Measurements from ENCODE around the gene TAF4.
A peak's percentile ranks its signal among the peaks of the same experiment; 100 is the strongest.
"Not testable (repeated sequence)": the region's sequence is repeated elsewhere in the genome, so short reads cannot be mapped to it uniquely, and the experiment has no call there.

TAF4 gene, protein sequence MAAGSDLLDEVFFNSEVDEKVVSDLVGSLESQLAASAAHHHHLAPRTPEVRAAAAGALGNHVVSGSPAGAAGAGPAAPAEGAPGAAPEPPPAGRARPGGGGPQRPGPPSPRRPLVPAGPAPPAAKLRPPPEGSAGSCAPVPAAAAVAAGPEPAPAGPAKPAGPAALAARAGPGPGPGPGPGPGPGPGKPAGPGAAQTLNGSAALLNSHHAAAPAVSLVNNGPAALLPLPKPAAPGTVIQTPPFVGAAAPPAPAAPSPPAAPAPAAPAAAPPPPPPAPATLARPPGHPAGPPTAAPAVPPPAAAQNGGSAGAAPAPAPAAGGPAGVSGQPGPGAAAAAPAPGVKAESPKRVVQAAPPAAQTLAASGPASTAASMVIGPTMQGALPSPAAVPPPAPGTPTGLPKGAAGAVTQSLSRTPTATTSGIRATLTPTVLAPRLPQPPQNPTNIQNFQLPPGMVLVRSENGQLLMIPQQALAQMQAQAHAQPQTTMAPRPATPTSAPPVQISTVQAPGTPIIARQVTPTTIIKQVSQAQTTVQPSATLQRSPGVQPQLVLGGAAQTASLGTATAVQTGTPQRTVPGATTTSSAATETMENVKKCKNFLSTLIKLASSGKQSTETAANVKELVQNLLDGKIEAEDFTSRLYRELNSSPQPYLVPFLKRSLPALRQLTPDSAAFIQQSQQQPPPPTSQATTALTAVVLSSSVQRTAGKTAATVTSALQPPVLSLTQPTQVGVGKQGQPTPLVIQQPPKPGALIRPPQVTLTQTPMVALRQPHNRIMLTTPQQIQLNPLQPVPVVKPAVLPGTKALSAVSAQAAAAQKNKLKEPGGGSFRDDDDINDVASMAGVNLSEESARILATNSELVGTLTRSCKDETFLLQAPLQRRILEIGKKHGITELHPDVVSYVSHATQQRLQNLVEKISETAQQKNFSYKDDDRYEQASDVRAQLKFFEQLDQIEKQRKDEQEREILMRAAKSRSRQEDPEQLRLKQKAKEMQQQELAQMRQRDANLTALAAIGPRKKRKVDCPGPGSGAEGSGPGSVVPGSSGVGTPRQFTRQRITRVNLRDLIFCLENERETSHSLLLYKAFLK

GRCh38 chr20:62065674-62066338, at the start of gene TAF4:
TSS of gene TAF4 (minus strand) at chr20:62065881. CDS start at chr20:62065810, 71 bp downstream.
- DNase-seq = peak; percentile 80

DNA sequence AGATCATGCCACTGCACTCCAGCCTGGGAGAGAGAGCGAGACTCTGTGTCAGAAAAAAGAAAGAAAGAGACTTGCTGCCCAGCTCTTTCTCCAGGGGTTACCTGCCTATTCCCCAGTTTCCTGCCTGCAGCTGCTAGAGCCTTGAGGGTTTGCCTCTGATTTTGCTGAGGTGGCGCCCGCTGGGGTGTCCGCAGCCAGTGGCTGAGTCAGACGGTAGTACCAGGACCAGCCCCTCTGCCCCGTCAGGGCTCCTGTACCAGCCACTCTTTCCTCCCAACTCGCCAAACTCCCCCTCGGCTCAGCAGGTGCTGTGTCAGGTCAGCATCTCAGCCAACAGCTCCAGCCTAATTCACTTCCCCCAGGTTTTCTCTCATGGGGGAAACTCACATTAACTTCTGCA, 49.2 kb upstream of the TAF4 start:
- DNase-seq = no peak

DNA sequence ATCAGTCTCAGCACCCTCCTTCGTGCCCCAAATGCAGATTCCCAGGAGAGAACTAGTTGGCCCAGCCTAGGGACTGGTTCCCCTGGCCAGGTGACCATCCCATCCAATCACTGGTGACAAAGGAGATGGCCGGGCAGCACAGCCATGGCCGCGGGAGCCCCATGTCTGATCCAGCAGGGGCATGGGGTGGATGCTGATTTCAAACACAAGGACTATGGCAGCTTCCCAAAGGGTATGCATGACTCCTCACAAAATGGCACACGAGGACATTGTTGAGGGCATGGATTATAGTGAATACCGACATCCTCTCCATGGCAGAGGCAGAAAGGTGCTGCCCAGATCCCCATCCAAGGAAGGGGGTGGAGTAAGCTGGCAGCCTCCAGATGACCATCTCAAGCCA, 46.7 kb upstream of the TAF4 start:
- DNase-seq = no peak

DNA sequence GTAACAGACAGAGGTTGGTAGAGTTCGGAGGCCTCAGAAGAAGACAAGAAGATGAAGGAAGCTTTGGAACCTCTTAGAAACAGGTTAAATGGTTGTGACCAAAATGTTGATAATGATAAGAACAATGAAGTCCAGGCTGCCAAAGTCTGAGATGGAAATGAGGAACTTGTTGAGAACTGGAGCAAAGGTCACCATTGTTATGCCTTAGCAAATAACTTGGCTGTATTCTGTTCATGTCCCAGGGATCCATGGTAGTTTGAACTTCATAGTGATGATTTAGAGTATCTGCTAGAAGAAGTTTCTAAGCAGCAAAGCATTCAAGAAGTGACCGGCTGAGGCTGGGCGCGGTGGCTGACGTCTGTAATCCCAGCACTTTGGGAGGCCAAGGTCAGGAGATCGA, 45.5 kb upstream of the TAF4 start:
- DNase-seq = no peak

- DNase-seq = no peak
Observed at GRCh38 chr20:62105592-62105991, 39.9 kb upstream of the TAF4 start.

DNA sequence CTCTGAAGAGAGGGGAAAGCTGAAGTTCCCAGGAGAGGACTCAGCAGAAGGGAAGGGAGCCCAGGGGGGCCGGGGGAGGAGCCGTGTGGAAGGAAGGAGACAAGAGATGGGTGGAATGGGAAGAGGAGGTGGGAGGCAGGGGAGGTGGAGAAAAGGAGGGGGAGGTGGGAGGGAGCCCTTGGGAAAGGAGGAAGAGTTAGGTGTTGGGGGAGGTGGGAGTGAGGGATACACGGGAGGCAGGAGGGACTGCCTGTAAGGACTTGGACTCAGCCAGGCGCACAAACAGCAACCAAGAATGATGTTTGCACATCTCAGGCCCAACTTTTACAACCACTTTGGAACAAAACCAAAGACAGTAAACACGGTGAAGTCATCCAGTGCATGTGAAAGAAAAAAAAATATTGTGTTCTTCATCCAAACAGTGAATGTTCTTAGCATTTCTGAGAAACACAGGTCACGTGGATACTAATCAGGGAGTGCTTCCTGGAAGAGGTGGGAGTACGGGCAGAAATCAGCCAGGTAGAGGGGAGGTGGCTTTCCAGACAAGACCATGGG, 39.2 kb upstream of the TAF4 start:
- no peak for DNase-seq

DNA sequence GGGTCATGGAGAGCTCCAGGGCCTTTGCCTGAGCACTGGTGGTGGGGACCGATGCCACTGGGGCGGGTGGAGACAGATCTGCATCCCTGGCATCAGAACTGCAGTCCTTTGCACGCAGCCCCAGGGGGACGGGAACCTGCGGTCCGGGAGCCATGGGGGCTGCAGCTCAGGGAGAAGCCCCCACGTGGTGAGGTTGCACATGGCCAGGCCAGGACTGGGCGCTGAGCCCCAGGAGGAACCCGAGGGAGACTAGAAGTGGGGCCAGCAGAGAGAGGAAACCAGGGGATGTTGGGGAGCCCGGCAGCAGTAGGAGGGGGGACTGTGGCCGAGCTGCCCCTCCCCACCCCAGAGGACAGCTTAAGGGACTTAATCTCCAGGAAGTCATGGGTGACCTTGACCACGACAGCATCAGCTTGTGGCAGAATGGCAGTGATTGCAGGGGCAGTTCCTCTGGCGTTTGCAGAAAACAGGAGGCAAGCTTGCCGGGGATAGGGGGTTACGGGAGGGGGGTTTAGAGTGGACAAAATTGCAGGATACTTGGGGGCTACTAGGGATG, 38.6 kb upstream of the TAF4 start:
- DNase-seq = no peak

DNA sequence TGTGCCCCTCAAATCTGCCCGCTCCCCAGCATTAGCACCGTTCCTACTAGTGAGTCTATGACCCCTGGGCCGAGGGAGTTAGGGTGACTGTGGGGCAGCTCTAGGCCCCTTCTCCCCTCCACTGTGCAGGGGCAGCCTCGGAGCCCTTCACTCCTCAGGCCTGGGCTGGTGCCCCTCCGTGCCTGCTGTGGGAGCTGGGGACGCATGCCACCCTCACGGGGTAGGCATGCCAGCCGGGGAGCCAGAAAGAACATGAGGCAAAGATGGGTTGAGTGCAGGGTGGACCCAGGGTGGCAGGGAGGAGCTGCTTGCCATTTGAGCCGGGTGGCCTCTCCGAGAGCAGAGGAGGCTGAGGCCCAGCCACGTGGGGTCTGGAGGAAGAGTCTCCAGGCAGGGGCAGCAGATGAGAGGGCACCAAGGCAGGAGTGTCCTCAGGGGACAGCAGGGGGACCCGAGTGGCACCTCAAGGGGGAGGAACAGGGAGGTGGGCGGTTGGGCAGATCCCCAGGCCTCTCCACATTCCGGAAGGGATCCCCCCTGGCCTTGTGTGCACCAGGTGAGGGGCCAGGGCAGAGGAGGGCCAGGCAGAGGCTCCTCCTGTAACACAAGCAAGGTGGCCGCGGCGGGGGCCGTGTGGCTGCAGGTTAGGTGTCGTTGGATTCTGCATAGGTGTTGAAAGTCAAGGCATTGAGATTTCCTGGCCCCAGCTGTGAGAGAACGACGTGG, 38.0 kb upstream of the TAF4 start:
- DNase-seq = no peak

DNA sequence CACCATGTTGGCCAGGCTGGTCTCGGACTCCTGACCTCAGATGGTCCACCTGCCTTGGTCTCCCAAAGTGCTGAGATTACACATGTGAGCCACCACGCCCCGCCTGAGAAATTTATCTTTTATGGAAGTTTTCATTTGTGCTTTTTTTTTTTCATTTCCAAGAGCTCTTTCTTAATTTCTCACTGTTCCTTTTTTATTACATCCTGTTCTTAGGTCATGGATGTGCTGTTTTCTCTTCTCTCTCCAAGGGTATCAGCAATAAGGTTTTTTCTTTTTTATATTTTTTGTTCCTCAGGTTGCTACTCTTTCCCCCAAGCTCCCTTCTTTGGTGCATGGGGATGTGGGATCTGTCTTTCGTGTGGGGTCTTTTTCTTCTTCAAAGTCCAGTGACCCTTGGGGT, 35.4 kb upstream of the TAF4 start:
- DNase-seq = no peak

DNA sequence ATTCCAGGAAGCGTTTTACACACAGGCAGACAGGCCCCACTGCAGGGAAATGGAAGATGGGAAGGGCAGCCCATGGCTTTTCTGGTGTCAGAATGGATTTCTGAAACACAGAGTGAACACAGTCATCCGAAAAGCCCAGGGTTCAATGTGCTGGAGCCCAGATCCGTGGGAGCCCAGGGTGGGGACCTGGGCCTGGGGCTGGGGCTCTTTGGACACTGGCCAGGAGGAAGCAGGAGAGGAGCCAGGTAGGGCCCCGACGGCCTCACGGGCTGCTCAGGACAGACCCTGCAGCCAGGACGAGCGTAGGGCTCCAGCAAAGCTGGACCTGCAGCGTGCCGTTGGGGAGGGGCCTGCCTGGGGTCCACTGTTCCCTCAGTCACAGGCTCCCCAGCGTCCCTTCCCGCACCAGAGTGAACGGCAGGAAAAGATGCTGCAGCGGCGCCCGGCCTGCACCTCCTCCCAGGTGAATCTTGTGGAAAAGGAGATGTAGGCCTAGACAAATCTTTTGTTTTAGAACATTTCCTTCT, 32.3 kb upstream of the TAF4 start:
- DNase-seq = no peak

DNA sequence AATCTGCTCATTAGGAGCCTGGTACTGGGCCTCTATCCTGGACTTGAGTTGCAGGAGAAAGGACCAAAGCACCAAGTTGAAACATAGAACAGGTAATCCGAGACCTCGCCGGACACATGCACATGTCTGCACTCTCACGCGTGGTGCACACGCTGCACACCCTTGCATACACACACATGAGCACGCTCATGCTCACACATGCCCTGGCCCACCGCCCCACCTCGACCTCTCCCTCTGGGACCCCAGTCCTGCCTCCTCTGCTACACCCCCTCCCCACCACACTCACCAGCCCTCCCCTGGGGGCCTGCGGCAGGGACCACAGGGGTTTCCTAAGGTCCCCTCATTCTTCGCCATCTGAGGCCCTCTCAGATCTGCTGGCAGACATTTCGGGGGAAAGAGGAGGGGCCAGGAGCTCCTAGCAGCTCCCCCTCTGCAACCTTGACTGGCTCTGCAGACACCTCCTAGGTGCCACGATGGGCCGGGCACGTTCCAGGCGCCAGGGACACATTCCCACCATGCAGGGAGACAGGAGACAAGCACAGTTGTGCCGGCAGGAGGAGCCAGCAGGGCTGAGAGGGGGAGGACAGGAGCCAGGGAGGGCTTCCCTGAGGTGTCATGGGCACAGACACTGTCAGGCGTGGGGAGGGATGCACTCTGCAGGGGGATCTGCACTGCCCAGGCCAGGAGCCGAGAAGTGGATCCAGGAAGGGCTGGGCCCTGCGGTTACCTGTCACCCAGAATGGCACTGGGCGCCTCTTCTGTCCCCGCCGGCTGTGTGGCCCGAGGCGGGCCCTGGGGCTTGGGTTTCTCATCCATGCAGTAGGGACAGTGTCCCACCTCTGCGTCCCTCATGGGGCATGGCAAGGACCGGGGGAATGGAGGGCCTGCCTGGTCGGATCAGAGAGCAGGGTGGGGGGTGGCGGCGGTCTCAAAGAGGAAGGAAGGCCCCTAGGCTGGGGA, 31.0 kb upstream of the TAF4 start:
- no peak for DNase-seq

DNA sequence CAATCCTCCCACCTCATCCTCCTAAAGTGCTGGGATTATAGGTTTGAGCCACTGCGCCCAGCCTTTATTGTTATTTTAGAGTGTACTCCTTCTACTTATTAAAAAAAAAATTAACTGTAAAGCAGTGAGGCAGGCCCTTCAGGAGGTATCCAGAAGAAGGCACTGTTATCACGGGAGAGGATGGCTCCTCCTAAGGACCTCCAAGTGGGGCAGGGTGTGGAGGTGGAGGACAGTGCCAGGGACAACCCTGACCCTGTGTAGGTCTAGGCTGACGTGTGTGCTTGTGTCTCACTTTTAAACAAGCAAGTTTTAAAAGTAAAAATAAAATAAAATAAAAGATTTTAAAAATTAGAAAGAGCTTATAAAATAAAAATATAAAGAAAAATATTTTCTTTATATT, 23.7 kb upstream of the TAF4 start:
- no peak for DNase-seq

- DNase-seq = peak; percentile 6
Observed at GRCh38 chr20:62088258-62089127, 22.8 kb upstream of the TAF4 start.

- no peak for DNase-seq
Observed at GRCh38 chr20:62087632-62088031, 22.0 kb upstream of the TAF4 start.

- DNase-seq = no peak
Observed at GRCh38 chr20:62087227-62087626, 21.5 kb upstream of the TAF4 start.

GRCh38 chr20:62085206-62085605, 19.5 kb upstream of the TAF4 start:
- no peak for DNase-seq

DNA sequence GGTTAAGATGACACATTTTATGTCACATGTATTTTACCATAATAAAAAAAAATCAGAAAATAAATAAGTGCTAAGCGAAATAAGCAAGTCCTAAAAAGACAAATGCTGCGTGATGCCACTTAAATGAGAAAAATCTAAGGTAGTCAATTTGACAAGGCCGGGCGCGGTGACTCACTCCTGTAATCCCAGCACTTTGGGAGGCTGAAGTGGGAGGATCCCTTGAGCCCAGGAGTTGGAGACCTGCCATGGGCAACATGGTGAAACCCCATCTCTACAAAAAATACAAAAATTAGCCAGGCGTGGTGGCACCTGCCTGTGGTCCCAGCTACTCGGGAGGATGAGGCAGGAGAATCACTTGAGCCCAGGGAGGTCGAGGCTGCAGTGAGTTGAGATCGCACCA, 18.5 kb upstream of the TAF4 start:
- DNase-seq = not testable (repeated sequence)

DNA sequence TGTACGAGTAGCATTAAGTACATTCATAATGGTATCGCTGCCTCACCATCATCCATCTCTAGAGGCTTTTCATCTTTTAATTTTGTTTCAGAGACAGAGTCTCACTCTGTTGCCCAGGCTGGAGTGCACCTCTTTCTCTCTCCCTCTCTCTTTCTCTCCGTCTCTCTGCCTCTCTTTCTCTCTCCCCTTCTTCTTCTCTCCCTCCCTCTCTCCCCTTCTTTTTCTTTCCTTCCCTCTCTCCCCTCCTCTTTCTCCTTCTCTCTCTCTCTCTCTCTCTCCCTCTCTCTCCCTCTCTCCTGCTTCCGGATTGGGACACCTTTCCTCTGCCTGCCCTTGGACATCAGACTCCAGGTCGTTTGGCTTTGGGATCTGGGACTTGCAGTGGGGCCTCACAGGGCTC, 17.6 kb upstream of the TAF4 start:
- DNase-seq = no peak
